ENCODE measurements around the gene VAMP8.

The VAMP8 gene

DNA sequence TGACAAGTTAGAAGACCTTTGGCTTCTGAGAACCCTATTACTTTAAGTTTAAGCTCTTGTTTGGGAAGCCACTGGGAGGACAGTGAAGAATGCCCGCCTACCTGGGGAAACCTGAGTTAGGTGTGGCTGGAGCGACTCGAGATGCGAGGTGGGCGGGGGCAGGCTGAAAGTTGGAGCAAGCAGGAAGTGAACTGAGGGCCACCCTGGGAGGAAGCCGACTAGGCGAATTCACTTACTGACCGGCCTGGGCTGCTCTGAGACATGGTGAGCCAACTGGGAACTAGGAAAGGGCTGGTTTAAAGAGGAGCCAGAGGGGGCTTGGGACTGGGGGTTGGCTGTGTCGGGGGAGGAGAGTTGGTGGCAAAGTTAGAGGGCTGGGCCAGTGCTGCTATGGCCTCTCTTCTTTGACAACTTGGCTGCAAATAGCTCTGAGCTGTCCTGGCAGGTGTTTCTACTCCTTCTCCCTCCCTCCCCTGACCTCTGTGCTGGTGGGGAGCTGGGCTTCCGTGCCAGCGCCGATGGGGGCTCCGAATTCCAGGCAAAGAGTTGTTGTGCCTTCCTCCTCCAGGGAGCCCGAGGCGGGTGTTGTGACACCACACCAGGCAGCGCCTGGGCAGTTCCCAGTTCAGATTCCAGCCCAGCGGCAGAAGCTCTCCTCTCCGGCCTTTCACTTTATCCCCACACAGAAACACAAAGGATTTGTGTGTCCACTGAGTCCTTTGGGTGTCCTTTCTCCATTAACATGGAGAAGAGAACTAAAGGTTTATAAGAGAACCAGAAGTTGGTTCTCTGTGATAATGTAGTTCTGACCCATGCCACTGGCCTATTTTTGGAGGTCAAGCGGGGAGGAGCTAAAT is at the start of gene VAMP8:
TSS of gene VAMP8 (plus strand) at position 201 of the 857 bp plus-strand sequence. CDS start at position 262, 61 bp downstream.
- Histone ChIP-seq H2AFZ (ENCODE audit: low read depth, low read length) (no peak within 1 kb of the TSS), H3K27me3 (ENCODE audit: insufficient read depth, low read length, poor library complexity) (peaks cover 24% of the 10 kb centered on the region), H3K9me3 (ENCODE audit: insufficient read depth, low read length, severe bottlenecking) (no peaks in the 10 kb centered on the region), H4K20me1 (ENCODE audit: insufficient read depth, low read length) (no peaks in the 10 kb centered on the region), H3K27ac (ENCODE audit: low read length) (no peak within 1 kb of the TSS), H3K79me2 (ENCODE audit: insufficient read depth, low read length) (no peaks in the 10 kb centered on the region), H3K4me2 (ENCODE audit: insufficient read depth, low read length) (no peak within 1 kb of the TSS), H3K4me3 (ENCODE audit: low read depth in 1 of 2, low read length in 2 of 2) (no peak within 1 kb of the TSS), H3K4me1 (ENCODE audit: insufficient read depth, low read length) (no peaks in the 10 kb centered on the region), H3K36me3 (ENCODE audit: insufficient read depth, low read length) (no peaks in the 10 kb centered on the region), H3K9ac (ENCODE audit: low read depth, low read length) (no peak within 1 kb of the TSS)
- TF ChIP-seq EZH2 (IDR thresholded peaks at IDR 0.05; ENCODE audit: borderline replicate concordance, low read depth, low read length, severe bottlenecking): no peak
- TF ChIP-seq, protein P1, sequence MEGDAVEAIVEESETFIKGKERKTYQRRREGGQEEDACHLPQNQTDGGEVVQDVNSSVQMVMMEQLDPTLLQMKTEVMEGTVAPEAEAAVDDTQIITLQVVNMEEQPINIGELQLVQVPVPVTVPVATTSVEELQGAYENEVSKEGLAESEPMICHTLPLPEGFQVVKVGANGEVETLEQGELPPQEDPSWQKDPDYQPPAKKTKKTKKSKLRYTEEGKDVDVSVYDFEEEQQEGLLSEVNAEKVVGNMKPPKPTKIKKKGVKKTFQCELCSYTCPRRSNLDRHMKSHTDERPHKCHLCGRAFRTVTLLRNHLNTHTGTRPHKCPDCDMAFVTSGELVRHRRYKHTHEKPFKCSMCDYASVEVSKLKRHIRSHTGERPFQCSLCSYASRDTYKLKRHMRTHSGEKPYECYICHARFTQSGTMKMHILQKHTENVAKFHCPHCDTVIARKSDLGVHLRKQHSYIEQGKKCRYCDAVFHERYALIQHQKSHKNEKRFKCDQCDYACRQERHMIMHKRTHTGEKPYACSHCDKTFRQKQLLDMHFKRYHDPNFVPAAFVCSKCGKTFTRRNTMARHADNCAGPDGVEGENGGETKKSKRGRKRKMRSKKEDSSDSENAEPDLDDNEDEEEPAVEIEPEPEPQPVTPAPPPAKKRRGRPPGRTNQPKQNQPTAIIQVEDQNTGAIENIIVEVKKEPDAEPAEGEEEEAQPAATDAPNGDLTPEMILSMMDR (IDR thresholded peaks at IDR 0.05; ENCODE audit: borderline replicate concordance, extremely low read depth, low read length, poor library complexity, severe bottlenecking): no peak
- DNase-seq: no peak
- no peak; the same call in 2 of the 3 replicates for ATAC-seq (ENCODE audit: insufficient read depth, low read depth)

DNA sequence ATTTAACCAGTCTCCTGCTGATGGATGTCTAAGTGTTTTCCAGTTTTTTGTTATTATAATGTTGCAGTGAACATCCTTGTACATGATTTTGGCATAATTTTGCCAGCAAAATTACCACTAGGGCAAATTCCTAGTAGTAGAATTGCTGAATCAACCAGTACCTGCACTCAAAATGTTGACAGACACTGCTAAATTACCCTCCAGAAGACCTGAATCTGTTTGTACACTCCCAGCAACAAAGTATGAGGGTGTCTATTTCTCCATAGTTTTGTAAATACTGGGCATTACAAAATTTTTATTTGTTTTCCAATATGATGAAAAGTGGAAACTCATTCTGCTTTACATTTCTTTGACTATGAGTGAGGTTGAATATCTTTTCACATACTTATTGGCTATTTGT is 49.6 kb upstream of the VAMP8 start:
- TF ChIP-seq EZH2 (IDR thresholded peaks at IDR 0.05; ENCODE audit: borderline replicate concordance, low read depth, low read length, severe bottlenecking): no peak
- TF ChIP-seq, protein P1 (IDR thresholded peaks at IDR 0.05; ENCODE audit: borderline replicate concordance, extremely low read depth, low read length, poor library complexity, severe bottlenecking): no peak
- no peaks in the 10 kb centered on the region for H3K9me3 ChIP-seq (ENCODE audit: insufficient read depth, low read length, severe bottlenecking)
- peaks cover 12% of the 10 kb centered on the region for H3K4me1 ChIP-seq (ENCODE audit: insufficient read depth, low read length)
- no peaks in the 10 kb centered on the region for H4K20me1 ChIP-seq (ENCODE audit: insufficient read depth, low read length)
- no peak overlapping the region for H3K4me2 ChIP-seq (ENCODE audit: insufficient read depth, low read length)
- H3K4me3 ChIP-seq (ENCODE audit: low read depth in 1 of 2, low read length in 2 of 2): no peak overlapping the region
- ATAC-seq (ENCODE audit: insufficient read depth, low read depth): no peak
- H3K27me3 ChIP-seq (ENCODE audit: insufficient read depth, low read length, poor library complexity): no peaks in the 10 kb centered on the region
- H3K79me2 ChIP-seq (ENCODE audit: insufficient read depth, low read length): no peaks in the 10 kb centered on the region
- H3K36me3 ChIP-seq (ENCODE audit: insufficient read depth, low read length): no peaks in the 10 kb centered on the region
- H2AFZ ChIP-seq (ENCODE audit: low read depth, low read length): no peak overlapping the region
- no peak overlapping the region for H3K9ac ChIP-seq (ENCODE audit: low read depth, low read length)
- DNase-seq: no peak
- no peak overlapping the region for H3K27ac ChIP-seq (ENCODE audit: low read length)

DNA sequence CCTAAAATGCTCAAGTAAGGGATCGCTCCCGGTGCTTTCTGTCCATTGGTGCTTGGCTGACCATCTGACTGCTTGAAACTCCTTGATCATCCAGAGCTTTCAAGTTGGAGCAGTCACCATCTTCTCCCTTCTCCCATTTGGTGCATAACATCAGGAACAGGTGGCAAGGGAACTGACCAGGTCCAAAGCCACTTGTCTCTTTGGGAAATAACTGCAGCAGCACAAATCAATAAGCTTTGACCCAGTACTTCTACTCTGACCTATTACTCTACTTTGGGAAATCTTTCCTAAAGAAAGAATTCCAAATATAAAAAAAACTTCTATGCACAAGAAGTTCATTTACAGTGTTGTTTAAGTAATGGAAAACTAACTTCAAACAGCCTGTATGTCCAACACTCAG is 49.0 kb upstream of the VAMP8 start:
- Histone ChIP-seq H4K20me1 (ENCODE audit: insufficient read depth, low read length) (no peaks in the 10 kb centered on the region), H3K4me3 (ENCODE audit: low read depth in 1 of 2, low read length in 2 of 2) (no peak overlapping the region), H3K79me2 (ENCODE audit: insufficient read depth, low read length) (no peaks in the 10 kb centered on the region), H2AFZ (ENCODE audit: low read depth, low read length) (no peak overlapping the region), H3K4me1 (ENCODE audit: insufficient read depth, low read length) (peaks cover 12% of the 10 kb centered on the region), H3K27me3 (ENCODE audit: insufficient read depth, low read length, poor library complexity) (no peaks in the 10 kb centered on the region), H3K9ac (ENCODE audit: low read depth, low read length) (no peak overlapping the region), H3K36me3 (ENCODE audit: insufficient read depth, low read length) (no peaks in the 10 kb centered on the region), H3K27ac (ENCODE audit: low read length) (no peak overlapping the region), H3K9me3 (ENCODE audit: insufficient read depth, low read length, severe bottlenecking) (no peaks in the 10 kb centered on the region), H3K4me2 (ENCODE audit: insufficient read depth, low read length) (no peak overlapping the region)
- ATAC-seq (ENCODE audit: insufficient read depth, low read depth) (no peak), DNase-seq (no peak)
- TF ChIP-seq, protein P1 (IDR thresholded peaks at IDR 0.05; ENCODE audit: borderline replicate concordance, extremely low read depth, low read length, poor library complexity, severe bottlenecking): no peak
- no peak for TF ChIP-seq EZH2 (IDR thresholded peaks at IDR 0.05; ENCODE audit: borderline replicate concordance, low read depth, low read length, severe bottlenecking)
